SK-N-MC (cell line): ENCODE results near the gene INPP5A.

Source experiments
- EZH2 ChIP-seq: fragments of 200-600 bp; sonication (generic); IDR thresholded peaks from one replicate; pipeline ENCODE4 v1.6.1; 2017; ENCODE audit warnings: antibody characterized with exemption
- FOXP2 ChIP-seq: optimal IDR thresholded peaks from 2 replicates; pipeline ENCODE3; 2011; ENCODE audit warnings: mild to moderate bottlenecking, moderate library complexity; ENCODE audit not compliant: insufficient read depth; ENCODE audit errors: extremely low read length, control extremely low read depth
- POLR2AphosphoS5 ChIP-seq: IDR thresholded peaks from 2 replicates; pipeline ENCODE4 v1.6.1; 2012; ENCODE audit warnings: mild to moderate bottlenecking, low read depth, low read length, borderline replicate concordance

DNA sequence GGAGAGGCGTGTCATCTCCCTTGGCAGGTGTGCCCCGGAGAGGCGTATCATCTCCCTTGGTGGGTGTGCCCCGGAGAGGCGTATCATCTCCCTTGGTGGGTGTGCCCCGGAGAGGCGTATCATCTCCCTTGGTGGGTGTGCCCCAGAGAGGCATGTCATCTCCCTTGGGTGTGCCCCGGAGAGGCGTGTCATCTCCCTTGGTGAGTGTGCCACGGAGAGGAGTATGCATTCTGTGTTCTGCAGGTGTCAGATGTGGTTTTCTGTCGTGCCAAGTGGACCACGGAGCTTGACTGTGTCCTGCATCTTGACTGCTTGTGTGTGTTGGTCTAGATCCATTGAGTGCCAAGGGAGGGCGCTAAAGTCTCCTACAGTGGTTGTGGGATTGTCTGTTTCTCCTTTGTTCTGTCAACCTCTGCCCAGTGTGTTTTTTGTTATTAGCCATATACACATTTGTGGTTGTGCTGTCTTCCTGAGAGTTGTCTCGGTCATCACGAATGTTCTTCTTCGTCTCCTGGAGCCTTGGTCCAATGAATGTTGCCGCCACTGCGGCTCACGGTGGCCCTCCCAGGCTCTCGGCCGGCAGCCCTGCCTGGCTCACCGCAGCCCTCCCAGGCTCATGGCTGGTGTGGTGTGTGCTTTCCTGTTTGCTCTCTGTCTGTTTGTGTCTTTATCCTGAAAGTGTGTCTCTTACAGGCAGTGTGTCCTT is 96.8 kb downstream of the INPP5A start:
- TF ChIP-seq POLR2AphosphoS5 (no peak), EZH2 (no peak), FOXP2 (no peak)
